Ishikawa (cell line): ENCODE measurements around the gene IBA57.

Source experiments
- CEBPB ChIP-seq: IDR thresholded peaks from 2 replicates; pipeline ENCODE4 v1.6.1; 2012
- CREB1 ChIP-seq: IDR thresholded peaks from 2 replicates; pipeline ENCODE4 v1.6.1; 2012; ENCODE audit warnings: low read depth
- EGR1 ChIP-seq: IDR thresholded peaks from 2 replicates; pipeline ENCODE4 v1.6.1; 2012
- EP300 ChIP-seq: IDR thresholded peaks from 2 replicates; pipeline ENCODE4 v1.6.1; 2012; ENCODE audit warnings: borderline replicate concordance
- FOXM1 ChIP-seq: IDR thresholded peaks from 2 replicates; pipeline ENCODE4 v1.6.1; 2012; ENCODE audit warnings: low read depth, borderline replicate concordance
- MAX ChIP-seq: IDR thresholded peaks from 2 replicates; pipeline ENCODE4 v1.6.1; 2012
- NFIC ChIP-seq: IDR thresholded peaks from 2 replicates; pipeline ENCODE4 v1.6.1; 2012
- RAD21 ChIP-seq: IDR thresholded peaks from 2 replicates; pipeline ENCODE4 v1.6.1; 2012; ENCODE audit warnings: low read depth
- REST ChIP-seq: IDR thresholded peaks from 2 replicates; pipeline ENCODE4 v1.6.1; 2012; ENCODE audit warnings: low read depth, mild to moderate bottlenecking
- TAF1 ChIP-seq: IDR thresholded peaks from 2 replicates; pipeline ENCODE4 v1.6.1; 2012; ENCODE audit warnings: low read depth, mild to moderate bottlenecking
- TCF12 ChIP-seq: IDR thresholded peaks from 2 replicates; pipeline ENCODE4 v1.6.1; 2012; ENCODE audit warnings: low read depth
- TEAD4 ChIP-seq: IDR thresholded peaks from 2 replicates; pipeline ENCODE4 v1.6.1; 2012
- USF1 ChIP-seq: IDR thresholded peaks from 2 replicates; pipeline ENCODE4 v1.6.1; 2012
- YY1 ChIP-seq: IDR thresholded peaks from 2 replicates; pipeline ENCODE4 v1.6.1; 2012; ENCODE audit warnings: low read depth
- ZBTB7A ChIP-seq: IDR thresholded peaks from 2 replicates; pipeline ENCODE4 v1.6.1; 2012; ENCODE audit warnings: low read depth

IBA57 gene

GRCh38 chr1:228161866-228162265 lies 3.7 kb upstream of the IBA57 start:
- TF ChIP-seq TCF12, result no peak
- no peak for TF ChIP-seq EGR1
- no peak for TF ChIP-seq NFIC
- no peak for TF ChIP-seq MAX
- no peak for TF ChIP-seq TAF1
- TF ChIP-seq RAD21, result no peak
- TF ChIP-seq CEBPB, result no peak
- no peak for TF ChIP-seq YY1
- no peak for TF ChIP-seq ZBTB7A
- TF ChIP-seq USF1, result no peak
- no peak for TF ChIP-seq CREB1
- TF ChIP-seq TEAD4, result no peak

- no peak for TF ChIP-seq FOXM1
- TF ChIP-seq NFIC, result no peak
- no peak for TF ChIP-seq TAF1
- TF ChIP-seq ZBTB7A, result no peak
- no peak for TF ChIP-seq CREB1
- TF ChIP-seq YY1, result no peak
- no peak for TF ChIP-seq MAX
- no peak for TF ChIP-seq TEAD4
- no peak for TF ChIP-seq EGR1
- TF ChIP-seq USF1, result no peak
- TF ChIP-seq REST, result no peak
- TF ChIP-seq CEBPB, result no peak
- no peak for TF ChIP-seq EP300
- TF ChIP-seq TCF12, result no peak
- no peak for TF ChIP-seq RAD21
Measured at GRCh38 chr1:228162286-228163006, 3.2 kb upstream of the IBA57 start.

GRCh38 chr1:228163007-228163753 lies 2.4 kb upstream of the IBA57 start:
- TF ChIP-seq MAX, result no peak
- no peak for TF ChIP-seq YY1
- no peak for TF ChIP-seq CEBPB
- TF ChIP-seq TAF1, result no peak
- TF ChIP-seq CREB1, result no peak
- TF ChIP-seq ZBTB7A, result no peak
- TF ChIP-seq EGR1, result no peak
- no peak for TF ChIP-seq EP300
- no peak for TF ChIP-seq TEAD4
- no peak for TF ChIP-seq RAD21
- TF ChIP-seq USF1, result no peak
- no peak for TF ChIP-seq REST
- no peak for TF ChIP-seq TCF12
- no peak for TF ChIP-seq NFIC
- TF ChIP-seq FOXM1, result no peak

GRCh38 chr1:228163776-228164519 lies 1.7 kb upstream of the IBA57 start:
- TF ChIP-seq TEAD4 (no peak), NFIC (no peak), REST (no peak), TAF1 (no peak), FOXM1 (no peak), CEBPB (no peak), MAX (no peak), RAD21 (no peak), TCF12 (no peak), EGR1 (no peak), EP300 (no peak), CREB1 (no peak), USF1 (no peak)
